NCI-H2107 (cell line): ENCODE results near the gene ISCU.
"Not testable (repeated sequence)": the region's sequence is repeated elsewhere in the genome, so short reads cannot be mapped to it uniquely, and the experiment has no call there.

ENCODE experiments used
- DNase-seq: peaks from one replicate; lab custom pipeline; 2025; lab: John Stamatoyannopoulos, UW

ISCU gene

DNA sequence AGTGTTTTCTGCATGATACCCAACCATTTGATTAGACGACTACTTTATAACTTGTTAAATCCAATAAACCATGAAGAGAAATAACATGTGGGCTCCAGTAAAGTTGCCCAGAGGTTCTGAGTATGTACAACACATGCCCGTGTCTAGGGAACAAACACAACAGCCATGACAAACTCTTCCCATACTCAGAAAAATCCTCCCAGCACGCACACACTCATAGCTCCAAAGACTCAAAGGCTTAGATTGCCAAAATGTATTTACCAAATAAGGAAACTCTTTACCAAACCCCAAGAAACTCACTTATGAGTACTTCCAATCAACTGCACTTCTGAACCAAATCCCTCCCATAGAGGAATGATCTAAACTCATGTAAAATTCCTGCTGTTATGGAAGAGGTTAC lies 18.7 kb upstream of the ISCU start:
- DNase-seq = no peak

- no peak for DNase-seq
These were observed 14.7 kb upstream of the ISCU start for GRCh38 chr12:108547686-108548085.

DNA sequence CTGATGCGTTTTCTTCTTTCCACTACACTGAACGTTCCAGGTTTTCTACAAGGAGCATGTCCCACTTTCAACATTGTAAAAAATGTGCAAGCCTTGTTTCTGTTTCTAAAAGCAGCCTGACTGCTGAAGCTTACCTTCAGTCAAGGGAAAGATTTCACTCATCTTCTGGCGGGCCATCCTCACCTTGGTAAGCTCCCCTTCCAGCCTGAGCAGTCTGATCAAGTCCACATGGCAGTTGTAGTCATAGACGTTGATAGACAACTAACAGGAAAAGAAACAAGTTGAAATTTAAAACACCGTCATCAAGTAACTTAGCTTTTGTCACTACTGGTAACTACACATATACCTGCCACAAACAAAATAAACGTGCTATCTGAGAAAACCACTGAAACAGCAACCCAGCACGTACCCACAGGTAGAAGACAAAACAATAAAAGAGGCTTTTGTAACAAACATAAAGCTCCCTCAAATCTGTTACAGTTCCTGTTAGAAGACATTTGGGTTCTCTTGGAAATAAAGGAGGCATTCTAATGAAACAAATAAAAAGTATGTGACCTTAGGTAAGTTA lies 13.4 kb upstream of the ISCU start:
- DNase-seq = no peak

DNA sequence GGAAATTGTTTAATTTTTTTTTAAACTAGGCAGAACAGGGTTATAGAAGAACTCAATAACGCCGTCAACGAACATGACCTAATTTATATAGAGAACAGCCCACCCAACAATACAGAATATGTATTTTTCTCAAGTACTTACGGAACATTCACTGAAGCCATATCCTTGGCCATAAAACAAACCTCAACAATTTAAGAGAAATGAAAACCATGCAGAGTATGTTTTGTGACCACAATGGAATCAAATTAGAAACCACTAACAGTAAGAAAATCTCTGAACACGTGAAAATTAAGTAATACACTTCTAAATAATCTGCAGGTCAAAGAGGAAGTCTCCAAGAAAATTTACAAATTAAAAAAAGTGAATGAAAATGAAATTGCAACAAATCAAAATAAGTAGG lies 10.9 kb upstream of the ISCU start:
- DNase-seq = no peak

GRCh38 chr12:108553799-108554198 lies 8.6 kb upstream of the ISCU start:
- no peak for DNase-seq

GRCh38 chr12:108555383-108555782 lies 7.0 kb upstream of the ISCU start:
- DNase-seq = not testable (repeated sequence)

- DNase-seq = no peak
These were observed 3.3 kb upstream of the ISCU start for GRCh38 chr12:108559007-108559655.

- DNase-seq = no peak
These were observed 2.6 kb upstream of the ISCU start for GRCh38 chr12:108559748-108560147.

DNA sequence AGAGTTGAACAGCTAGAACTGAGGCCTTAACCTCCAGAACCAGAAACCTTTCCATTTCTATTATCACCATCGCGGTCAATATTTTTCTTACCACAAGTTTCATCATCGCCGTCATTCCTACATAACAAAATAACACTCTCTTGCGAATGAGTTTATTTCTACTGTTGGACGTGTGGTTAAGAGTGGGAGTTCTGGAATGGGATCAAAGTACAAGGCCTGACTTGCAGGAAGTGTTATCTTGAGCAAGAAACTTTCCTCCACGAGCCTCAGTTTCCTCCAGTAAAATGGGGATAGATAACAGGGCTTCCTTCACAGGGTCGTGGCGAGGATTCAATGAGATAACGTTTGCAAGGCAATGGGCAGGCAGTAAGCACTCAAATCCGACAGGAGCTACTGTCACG lies 2.1 kb upstream of the ISCU start:
- DNase-seq = no peak

GRCh38 chr12:108560752-108561719 lies 1.4 kb upstream of the ISCU start, which contains the start of gene SART3:
Gene SART3, minus strand, starts transcription at chr12:108561173. Its CDS starts 19 bp downstream, at chr12:108561154.
- DNase-seq = peak; percentile 85

DNA sequence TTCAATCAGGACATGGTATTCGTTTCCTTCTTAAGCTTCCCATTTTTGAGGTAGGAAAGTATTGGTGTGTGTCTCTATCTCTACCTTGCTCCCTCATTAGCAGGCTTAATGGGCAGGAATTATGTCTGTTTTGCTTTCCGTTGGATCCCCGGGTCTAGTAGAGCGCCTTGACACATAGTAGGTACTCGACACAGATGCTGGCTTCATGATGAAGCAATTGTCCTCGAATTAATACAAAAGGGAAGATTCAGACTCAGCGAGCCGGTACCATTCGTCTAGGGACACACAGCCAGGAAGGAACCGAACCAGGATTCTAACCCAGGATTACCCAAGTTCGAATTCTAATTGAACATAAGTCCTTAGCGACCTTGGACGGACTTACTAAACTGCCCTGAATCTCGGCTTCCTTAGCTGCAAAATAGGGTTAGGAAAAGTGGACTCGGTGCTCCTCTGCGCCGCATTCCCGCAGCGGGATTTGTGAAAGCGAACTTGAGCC lies 496 bp upstream of the ISCU start:
- DNase-seq = no peak

DNA sequence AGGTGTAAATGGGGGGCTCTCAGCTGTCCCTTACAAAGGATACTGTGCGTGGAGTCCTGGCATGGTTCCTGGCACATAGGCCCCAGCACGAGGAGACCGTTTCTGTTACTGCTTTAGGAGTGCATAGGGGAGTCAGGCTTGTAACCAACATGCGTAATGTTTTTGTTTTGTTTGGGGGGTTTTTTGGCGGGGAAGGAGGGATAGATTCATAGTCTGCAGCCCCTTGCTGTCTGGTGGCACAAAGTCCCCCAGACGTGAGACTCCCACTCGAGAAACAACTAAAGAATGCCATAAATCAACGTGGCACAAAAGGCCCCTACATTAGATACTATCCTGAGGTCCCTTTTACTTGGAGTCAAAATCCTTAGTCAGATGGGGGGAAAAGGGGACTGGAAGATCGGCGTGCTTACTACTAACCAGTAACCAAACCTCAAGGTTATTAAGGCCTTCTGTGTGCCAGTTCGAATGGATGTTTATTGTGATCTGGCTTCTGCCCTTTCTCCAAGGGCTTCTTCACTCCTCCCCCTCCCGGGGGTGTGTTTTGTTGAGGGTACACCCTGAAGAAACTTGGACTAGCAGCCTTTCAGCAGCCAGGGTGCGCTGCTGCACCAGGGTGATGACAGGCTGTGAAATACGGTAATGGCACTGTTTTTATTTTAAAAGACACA lies 874 bp downstream of the ISCU start:
- DNase-seq = peak; percentile 69

DNA sequence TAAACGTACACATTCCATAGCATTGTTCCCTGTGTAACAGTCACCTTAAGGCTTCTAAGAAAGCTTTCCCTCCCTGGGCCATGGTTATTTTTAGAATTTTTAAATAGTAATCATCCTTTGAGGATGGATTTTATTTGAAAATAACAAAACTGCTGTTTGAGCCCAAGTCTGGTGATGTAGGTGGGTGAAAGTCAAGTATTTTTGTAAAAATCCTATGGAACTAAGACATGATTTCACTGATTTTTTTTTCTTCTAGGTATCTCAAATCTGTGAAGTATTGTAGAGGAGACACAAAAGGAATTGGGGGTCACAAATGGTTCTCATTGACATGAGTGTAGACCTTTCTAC lies 1.4 kb downstream of the ISCU start:
- no peak for DNase-seq

GRCh38 chr12:108564724-108565123 lies 2.3 kb downstream of the ISCU start:
- DNase-seq = no peak

GRCh38 chr12:108565146-108565545 lies 2.8 kb downstream of the ISCU start:
- no peak for DNase-seq

- DNase-seq = peak; percentile 95
These were observed 3.6 kb downstream of the ISCU start for GRCh38 chr12:108565976-108566375.

DNA sequence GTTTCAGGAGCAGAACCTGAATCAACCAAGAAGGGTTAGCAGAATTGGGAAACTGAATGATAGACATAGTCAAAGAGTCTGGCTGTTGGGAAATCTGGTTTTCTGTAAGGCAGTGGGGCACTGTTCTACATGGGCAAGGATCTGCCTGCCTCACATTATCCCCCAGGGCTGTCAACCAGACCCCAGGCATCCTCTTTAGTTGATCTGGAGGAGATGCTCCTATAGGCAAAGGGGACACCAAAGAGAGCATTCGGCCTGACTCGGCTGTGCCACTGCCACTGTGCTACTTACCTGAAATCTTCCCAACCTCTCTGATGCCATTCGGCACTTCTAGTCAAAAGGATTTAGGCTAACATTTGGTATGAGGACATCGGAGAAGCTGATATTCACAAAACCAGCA lies 4.1 kb downstream of the ISCU start:
- DNase-seq = no peak

DNA sequence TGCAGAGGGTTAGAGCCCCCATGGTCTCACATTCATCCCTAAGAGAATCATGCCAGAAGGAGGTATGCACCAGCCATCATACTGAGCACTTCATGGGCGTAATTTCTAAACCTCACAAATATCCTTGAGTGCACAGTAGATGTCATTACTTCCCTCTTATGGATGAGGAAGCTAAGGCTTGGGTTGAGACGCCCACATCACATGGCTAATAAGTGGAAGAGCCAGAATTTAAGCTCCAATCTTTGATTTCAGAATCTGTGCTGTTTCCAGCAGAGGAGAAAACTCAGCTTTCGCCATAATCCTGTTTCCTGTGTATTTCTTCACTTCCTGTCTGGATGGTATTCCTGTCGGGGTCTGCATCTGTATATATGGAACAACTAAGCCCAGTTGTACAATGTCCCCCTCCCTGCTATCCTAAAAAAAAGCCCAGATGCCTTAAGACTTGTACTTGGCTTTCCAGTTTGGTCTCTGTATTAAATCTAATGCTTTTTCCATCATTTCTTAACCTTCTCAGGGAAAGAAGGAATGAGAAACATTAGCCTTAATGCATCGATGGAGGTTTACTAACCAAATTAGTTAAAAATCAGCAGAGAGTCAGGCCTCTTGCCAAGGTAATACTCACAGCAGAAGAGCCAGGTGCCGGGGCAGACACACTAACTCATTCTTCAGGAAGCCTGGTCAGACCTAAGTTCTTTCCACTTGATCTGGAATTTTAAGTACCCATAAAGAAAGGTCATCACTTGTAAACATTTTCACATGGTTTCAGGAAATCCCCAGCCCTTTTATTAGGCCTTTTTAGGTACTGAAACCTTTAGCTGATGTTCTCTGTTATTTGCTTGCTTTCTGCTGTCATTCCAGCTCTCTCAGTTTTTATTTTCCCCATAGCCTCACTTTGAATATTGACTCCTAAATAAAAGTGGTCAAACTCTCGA lies 5.3 kb downstream of the ISCU start:
- no peak for DNase-seq

GRCh38 chr12:108568338-108569154 lies 6.2 kb downstream of the ISCU start:
- peak; percentile 83 for DNase-seq
